ENCODE data around the gene VWA1.
A peak's percentile ranks its signal among the peaks of the same experiment; 100 is the strongest.
"Not testable (repeated sequence)": the region's sequence is repeated elsewhere in the genome, so short reads cannot be mapped to it uniquely, and the experiment has no call there.

VWA1 gene

GRCh38 chr1:1423245-1423597, 12.3 kb upstream of the VWA1 start:
- DNase-seq (ENCODE audit: low read depth in 3 of 3): no peak

GRCh38 chr1:1424707-1425106, 10.8 kb upstream of the VWA1 start:
- DNase-seq (ENCODE audit: low read depth in 3 of 3): no peak

GRCh38 chr1:1425426-1425752, 10.1 kb upstream of the VWA1 start:
- DNase-seq (ENCODE audit: low read depth in 3 of 3): no peak

GRCh38 chr1:1425753-1426495, 9.6 kb upstream of the VWA1 start:
- DNase-seq (ENCODE audit: low read depth in 3 of 3): no peak

- DNase-seq (ENCODE audit: low read depth in 3 of 3): no peak
These were observed 8.9 kb upstream of the VWA1 start for GRCh38 chr1:1426496-1427105.

GRCh38 chr1:1427106-1427819, 8.2 kb upstream of the VWA1 start:
- DNase-seq (ENCODE audit: low read depth in 3 of 3): no peak

GRCh38 chr1:1427820-1428148, 7.7 kb upstream of the VWA1 start:
- DNase-seq (ENCODE audit: low read depth in 3 of 3): no peak

- no peak for DNase-seq (ENCODE audit: low read depth in 3 of 3)
These were observed 7.3 kb upstream of the VWA1 start for GRCh38 chr1:1428174-1428573.

GRCh38 chr1:1428967-1429366, 6.5 kb upstream of the VWA1 start:
- not testable (repeated sequence) for DNase-seq (ENCODE audit: low read depth in 3 of 3)

- DNase-seq (ENCODE audit: low read depth in 3 of 3): no peak
These were observed 5.8 kb upstream of the VWA1 start for GRCh38 chr1:1429671-1430073.

- no peak for DNase-seq (ENCODE audit: low read depth in 3 of 3)
These were observed 5.1 kb upstream of the VWA1 start for GRCh38 chr1:1430114-1430982.

- no peak for DNase-seq (ENCODE audit: low read depth in 3 of 3)
These were observed 4.3 kb upstream of the VWA1 start for GRCh38 chr1:1430992-1431844.

- DNase-seq (ENCODE audit: low read depth in 3 of 3): no peak
These were observed 3.6 kb upstream of the VWA1 start for GRCh38 chr1:1431845-1432273.

- DNase-seq (ENCODE audit: low read depth in 3 of 3): no peak
These were observed 3.1 kb upstream of the VWA1 start for GRCh38 chr1:1432274-1432950.

- DNase-seq (ENCODE audit: low read depth in 3 of 3): no peak
These were observed 2.3 kb upstream of the VWA1 start for GRCh38 chr1:1432951-1433803.

GRCh38 chr1:1433804-1434130, 1.7 kb upstream of the VWA1 start:
- DNase-seq (ENCODE audit: low read depth in 3 of 3): peak; percentile 23 to 32 (median 24)

GRCh38 chr1:1434131-1434823, 1.2 kb upstream of the VWA1 start:
- DNase-seq (ENCODE audit: low read depth in 3 of 3): no peak

GRCh38 chr1:1434824-1435105, 725 bp upstream of the VWA1 start:
- DNase-seq (ENCODE audit: low read depth in 3 of 3): no peak

GRCh38 chr1:1435911-1436629, 580 bp downstream of the VWA1 start:
- DNase-seq (ENCODE audit: low read depth in 3 of 3): no peak

Measured in stimulated activated CD4-positive, alpha-beta T cell treated with anti-CD3 and anti-CD28 coated beads, TNF-alpha, amount 100 ng/mL, for 4 hours (primary cell).